Measurements from ENCODE around the gene MYO5B. TPM values are rescaled to one million over a fixed set of nuclear protein-coding genes. Genes with fewer than 3 reads are reported as not detected.

MYO5B gene
- polyA plus RNA-seq, 6 donors from 2014 or later, result 0.44 TPM; not detected in 5

DNA sequence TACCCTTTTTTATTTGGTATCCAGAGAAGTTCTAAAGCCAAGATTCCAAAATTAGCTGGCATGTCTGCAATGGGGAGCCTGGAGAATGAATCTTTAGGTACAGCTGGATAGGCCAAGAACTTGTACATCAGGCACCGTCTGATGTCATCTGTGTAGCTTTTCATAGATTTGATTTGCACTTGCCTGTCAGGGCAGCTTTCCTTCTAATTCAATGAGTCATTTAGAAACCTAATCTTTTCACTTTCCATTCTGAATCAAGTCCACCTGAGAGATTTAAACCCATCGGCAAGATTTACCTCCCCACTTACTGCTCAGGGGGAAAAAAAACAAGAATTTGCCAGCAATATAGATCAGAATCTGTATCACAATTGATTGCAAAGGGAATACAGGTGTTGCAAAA lies 320.7 kb downstream of the MYO5B start:
- Mint-ChIP-seq H3K36me3 (no peaks in the 10 kb centered on the region), H3K27ac (no peak overlapping the region), H3K4me3 (no peak overlapping the region), H3K27me3 (peaks cover 12 to 26% (median 16%) of the 10 kb centered on the region in 3 donors), H3K9me3 (no peaks in the 10 kb centered on the region), H3K4me1 (no peaks in the 10 kb centered on the region)
- ATAC-seq (ENCODE audit: low read depth in 2 of 2) (no peak), DNase-seq (no peak)

DNA sequence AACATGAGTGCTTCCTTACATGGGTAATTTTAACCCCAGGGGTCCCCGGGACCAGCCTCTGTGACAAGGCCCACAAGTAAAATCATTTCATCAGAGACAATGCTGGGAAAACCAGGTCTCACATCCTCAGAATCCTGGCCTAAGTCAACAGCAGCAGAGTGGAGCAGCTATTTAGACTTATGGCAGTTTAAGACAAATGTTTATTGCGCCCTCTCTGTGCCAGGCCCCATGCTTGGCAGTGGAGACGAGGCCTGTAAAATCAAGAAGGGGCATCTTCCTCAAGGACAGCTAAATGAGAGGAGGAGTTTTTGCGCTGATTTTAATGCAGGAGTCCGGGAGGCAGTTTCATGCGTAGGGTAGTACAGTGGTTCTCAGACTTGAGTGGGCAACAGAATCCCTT lies 325.6 kb downstream of the MYO5B start:
- no peak for ATAC-seq (ENCODE audit: low read depth in 2 of 2)
- Mint-ChIP-seq H3K4me3 (no peak overlapping the region), H3K4me1 (no peaks in the 10 kb centered on the region), H3K36me3 (no peaks in the 10 kb centered on the region), H3K27ac (no peak overlapping the region), H3K9me3 (no peaks in the 10 kb centered on the region), H3K27me3 (peaks cover 17 to 25% (median 23%) of the 10 kb centered on the region in 3 donors)
- DNase-seq, result no peak

DNA sequence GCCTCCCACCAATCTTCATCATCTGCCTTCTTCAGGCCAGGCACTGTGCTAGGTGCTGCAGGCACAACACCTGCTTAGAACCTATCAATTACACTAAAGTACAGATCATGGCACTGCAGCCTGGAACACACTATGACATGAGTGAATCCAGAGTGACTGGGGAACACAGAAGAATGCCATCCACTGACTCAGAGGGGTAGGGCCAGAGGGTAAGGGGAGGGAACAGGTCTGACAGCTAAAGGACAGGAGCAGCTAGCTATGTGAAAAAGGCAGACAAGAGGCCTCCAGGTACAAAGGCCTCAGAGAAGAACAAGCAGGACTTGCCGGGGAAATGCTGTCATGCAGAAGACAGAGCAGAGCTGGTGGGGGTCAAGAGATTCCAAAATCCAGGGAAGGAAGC lies 328.3 kb downstream of the MYO5B start:
- ATAC-seq (ENCODE audit: low read depth in 2 of 2) (no peak), DNase-seq (no peak)
- H3K4me3 Mint-ChIP-seq, result no peak overlapping the region
- peaks cover 0 to 2% (median 0%) of the 10 kb centered on the region in 7 donors for H3K9me3 Mint-ChIP-seq
- H3K27ac Mint-ChIP-seq, result peak overlapping the region in 1 of 6 donors; percentile 52
- no peaks in the 10 kb centered on the region for H3K4me1 Mint-ChIP-seq
- H3K27me3 Mint-ChIP-seq, result peaks cover 16 to 27% (median 17%) of the 10 kb centered on the region in 3 donors
- H3K36me3 Mint-ChIP-seq, result no peaks in the 10 kb centered on the region

DNA sequence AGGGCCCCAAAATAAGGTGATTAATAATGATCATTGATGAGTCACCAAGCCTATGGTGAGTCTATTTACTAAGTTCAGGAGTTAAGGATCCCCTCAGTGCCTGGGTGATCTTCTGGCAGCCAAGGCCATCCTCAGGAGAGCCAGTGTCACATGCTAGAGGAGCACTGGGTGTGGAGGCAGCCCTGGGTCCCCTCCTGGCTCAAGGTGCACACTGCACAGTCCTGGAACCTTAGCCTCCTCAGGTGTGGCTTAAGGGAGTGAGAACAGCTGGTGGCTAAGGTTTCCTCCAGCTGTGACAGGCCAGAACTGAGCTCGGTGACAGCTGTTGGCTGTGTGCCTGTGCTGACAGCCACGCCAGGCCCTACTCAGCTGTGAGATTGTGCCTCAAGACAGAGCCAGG lies 329.5 kb downstream of the MYO5B start:
- ATAC-seq (ENCODE audit: low read depth in 2 of 2), result no peak
- H3K36me3 Mint-ChIP-seq, result no peaks in the 10 kb centered on the region
- no peak overlapping the region for H3K4me3 Mint-ChIP-seq
- H3K9me3 Mint-ChIP-seq, result peaks cover 0 to 2% (median 0%) of the 10 kb centered on the region in 7 donors
- no peaks in the 10 kb centered on the region for H3K4me1 Mint-ChIP-seq
- no peak for DNase-seq
- H3K27ac Mint-ChIP-seq, result no peak overlapping the region
- H3K27me3 Mint-ChIP-seq, result peaks cover 16 to 27% (median 16%) of the 10 kb centered on the region in 3 donors

DNA sequence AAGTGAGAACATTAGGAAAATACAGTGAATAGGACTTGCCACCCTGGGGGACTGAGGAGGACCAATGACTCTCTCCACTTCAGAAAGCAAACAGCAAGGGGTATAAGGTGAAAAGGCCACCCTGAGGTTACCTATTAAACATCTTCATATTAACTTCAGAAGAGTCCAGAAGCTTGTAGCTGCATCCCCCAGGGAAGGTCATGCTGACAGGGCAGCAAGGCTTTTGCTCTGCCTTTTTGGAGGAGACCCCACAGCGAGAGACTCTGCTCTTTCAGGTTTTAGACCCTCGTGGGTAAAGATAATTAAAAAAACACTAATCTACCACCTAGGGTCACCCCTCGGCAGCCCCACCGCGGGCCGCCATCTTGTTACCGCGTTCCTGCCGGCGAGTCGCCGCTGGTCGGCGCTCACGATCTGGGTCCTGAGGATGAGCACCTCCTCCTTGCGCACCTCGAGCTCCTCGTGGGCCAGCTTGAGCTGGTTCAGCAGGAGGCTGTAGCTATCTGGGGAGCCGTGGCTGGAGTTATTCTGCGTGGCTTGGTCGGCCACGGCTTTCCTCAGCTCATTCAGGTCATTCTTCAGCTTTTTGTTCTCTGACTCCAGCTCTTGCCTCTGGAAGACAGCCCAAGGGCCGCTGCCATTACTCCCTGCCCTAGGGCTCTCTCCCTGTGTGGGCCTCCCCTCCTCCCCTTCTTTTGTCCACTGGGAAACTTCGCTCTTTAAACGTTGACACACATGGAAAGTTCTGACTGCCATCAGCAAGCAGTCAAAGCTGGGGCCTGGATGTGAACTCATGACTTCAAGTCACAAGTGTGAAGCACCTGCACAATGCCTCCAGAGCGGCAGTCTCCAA lies 331.0 kb downstream of the MYO5B start:
- DNase-seq (no peak), ATAC-seq (ENCODE audit: low read depth in 2 of 2) (no peak)
- no peak overlapping the region for H3K4me3 Mint-ChIP-seq
- H3K27ac Mint-ChIP-seq, result no peak overlapping the region
- H3K27me3 Mint-ChIP-seq, result peaks cover 11 to 22% (median 16%) of the 10 kb centered on the region in 3 donors
- H3K36me3 Mint-ChIP-seq, result no peaks in the 10 kb centered on the region
- peaks cover 0 to 2% (median 0%) of the 10 kb centered on the region in 7 donors for H3K9me3 Mint-ChIP-seq
- no peaks in the 10 kb centered on the region for H3K4me1 Mint-ChIP-seq

DNA sequence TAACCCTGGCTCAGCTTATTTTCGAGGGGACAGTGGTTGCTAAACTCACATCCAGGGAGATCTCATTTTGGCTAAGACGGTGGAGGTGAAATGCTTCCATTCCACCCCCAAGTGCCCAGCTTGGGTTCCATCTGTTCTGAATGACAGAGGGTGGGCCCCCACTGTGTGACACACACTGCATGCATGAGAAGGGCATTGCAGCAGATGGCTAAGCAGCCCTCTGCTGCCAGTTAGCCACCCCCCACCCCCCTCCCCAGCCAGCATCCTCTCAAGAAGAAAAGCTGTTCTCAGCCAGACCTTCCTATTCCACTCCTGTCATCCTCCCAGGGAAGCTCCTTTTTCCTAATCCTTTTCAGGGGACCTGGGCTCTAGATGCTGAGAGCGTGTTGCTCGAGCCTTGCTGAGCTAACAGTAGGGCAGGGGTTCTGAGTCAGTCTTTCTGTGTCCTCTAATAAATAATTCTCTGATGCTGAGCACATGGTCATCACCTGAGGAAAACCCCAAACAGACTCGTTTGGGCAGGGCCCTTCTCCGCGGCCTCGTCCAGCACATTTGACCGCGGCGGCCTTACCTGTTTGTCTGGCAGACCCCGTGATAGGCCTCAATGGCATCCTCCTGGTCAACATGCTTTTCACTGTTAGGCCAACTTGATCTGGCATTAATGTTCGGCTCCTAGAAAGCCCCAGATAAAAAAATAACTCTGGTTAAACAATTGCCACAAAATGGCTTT lies 332.1 kb downstream of the MYO5B start:
- no peak for ATAC-seq (ENCODE audit: low read depth in 2 of 2)
- no peak for DNase-seq
- Mint-ChIP-seq H3K27ac (no peak overlapping the region), H3K4me1 (no peaks in the 10 kb centered on the region), H3K4me3 (no peak overlapping the region), H3K27me3 (peaks cover 11 to 22% (median 16%) of the 10 kb centered on the region in 3 donors), H3K9me3 (peaks cover 0 to 2% (median 0%) of the 10 kb centered on the region in 7 donors), H3K36me3 (no peaks in the 10 kb centered on the region)

DNA sequence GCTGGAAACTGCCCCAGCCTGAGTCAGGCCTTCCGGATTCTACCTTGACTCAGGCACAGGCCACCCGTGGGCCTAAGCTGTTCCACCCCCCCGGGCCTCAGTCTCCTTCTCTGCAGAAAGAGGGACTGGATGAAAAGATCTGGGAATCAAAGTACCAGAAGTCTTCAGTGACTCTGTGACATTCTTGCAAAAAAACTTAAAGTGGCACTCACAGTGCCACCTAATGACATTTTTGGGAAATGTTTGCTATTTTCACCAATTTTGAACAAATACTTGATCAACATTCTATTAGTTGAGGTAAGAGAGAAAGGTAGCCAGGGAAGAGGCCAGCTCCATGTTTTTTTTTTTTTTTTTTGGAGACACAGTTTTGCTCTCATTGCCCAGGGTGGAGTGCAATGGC lies 333.3 kb downstream of the MYO5B start:
- no peaks in the 10 kb centered on the region for H3K4me1 Mint-ChIP-seq
- ATAC-seq (ENCODE audit: low read depth in 2 of 2) (no peak), DNase-seq (no peak)
- H3K9me3 Mint-ChIP-seq, result peaks cover 0 to 2% (median 0%) of the 10 kb centered on the region in 7 donors
- H3K27ac Mint-ChIP-seq, result peak overlapping the region in 2 of 6 donors; percentile 76 to 79
- H3K36me3 Mint-ChIP-seq, result no peaks in the 10 kb centered on the region
- H3K27me3 Mint-ChIP-seq, result peaks cover 8 to 14% (median 9%) of the 10 kb centered on the region in 3 donors
- no peak overlapping the region for H3K4me3 Mint-ChIP-seq

DNA sequence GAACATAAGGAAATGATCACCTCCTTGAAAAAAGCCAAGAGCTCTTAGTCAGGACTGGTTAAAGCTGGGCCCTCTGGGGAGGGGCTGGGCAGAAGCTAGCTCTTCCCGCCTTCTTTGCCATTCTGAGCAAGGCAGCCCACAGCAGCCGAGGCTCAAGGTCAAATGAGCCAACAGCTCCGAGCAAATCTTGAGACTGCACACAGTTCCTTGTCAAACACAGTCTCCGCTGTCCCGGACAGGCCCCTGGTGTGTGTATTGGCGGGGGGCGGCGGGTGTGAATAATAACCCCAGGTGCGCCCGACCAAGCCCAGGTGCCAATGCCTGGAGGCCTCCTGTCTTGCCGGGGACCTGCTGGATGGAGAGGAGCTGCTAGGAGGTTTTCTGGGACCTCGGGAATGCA lies 335.2 kb downstream of the MYO5B start:
- peaks cover 0 to 2% (median 0%) of the 10 kb centered on the region in 7 donors for H3K9me3 Mint-ChIP-seq
- H3K4me3 Mint-ChIP-seq, result no peak overlapping the region
- H3K4me1 Mint-ChIP-seq, result no peaks in the 10 kb centered on the region
- no peak overlapping the region for H3K27ac Mint-ChIP-seq
- no peak for ATAC-seq (ENCODE audit: low read depth in 2 of 2)
- H3K27me3 Mint-ChIP-seq, result peaks cover 0 to 7% (median 0%) of the 10 kb centered on the region in 3 donors
- no peaks in the 10 kb centered on the region for H3K36me3 Mint-ChIP-seq
- no peak for DNase-seq

DNA sequence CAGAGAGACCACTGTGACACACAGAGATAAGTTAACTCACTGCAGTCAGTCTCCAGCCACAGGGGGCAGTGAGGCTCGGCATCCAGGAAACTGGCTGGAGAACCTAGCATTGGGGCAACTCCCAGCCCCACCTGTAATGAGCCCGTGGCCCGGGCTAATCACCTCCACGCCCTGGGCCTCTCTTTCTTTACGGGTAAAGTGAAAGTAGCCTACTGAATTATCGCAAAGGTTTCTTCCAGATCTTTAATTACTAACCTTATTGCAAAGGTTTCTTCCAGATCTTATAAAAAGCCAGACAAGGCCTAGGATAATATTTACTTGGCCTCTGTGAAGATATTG lies 336.0 kb downstream of the MYO5B start:
- Mint-ChIP-seq H3K4me1 (no peaks in the 10 kb centered on the region), H3K4me3 (no peak overlapping the region), H3K9me3 (no peaks in the 10 kb centered on the region), H3K36me3 (no peaks in the 10 kb centered on the region), H3K27me3 (peaks cover 0 to 7% (median 0%) of the 10 kb centered on the region in 3 donors), H3K27ac (peak overlapping the region in 1 of 6 donors; percentile 47)
- ATAC-seq (ENCODE audit: low read depth in 2 of 2) (no peak), DNase-seq (no peak)

DNA sequence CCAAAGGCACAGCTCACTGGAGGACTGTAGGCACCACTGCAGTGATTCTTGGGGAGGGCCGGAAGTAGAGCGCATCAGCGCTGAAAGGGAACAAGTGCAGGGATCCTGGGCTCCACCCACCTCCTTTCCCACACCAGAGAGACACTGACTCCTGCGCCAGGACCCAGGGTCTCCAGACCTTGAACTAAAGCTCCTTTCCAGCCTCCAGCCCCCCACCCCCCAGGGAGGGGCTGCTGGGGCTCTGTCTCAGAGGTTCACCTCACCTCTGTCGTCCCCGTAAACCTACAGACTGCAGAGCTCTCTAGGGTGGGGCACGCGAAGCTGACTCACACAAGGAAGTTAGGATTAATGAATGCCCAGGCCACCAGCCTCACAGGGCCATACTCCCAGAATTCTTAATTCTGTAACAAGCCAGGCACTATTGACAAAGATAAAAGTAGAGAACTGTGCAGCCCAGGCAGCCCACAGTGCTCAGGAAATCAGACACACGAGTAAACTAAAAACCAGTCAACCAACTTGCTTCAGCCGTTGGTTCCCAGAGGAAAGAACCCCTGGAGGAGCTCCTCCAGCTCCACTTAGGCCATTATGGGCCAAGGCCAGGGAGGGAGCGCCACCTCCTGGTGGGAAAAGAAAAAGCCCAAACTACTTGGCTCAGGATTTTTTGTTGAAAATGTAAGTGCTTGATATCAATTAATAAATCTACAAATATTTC lies 336.5 kb downstream of the MYO5B start:
- ATAC-seq (ENCODE audit: low read depth in 2 of 2), result no peak
- Mint-ChIP-seq H3K27ac (peak overlapping the region in 2 of 6 donors; percentile 10 to 47), H3K9me3 (no peaks in the 10 kb centered on the region), H3K4me3 (no peak overlapping the region), H3K4me1 (no peaks in the 10 kb centered on the region), H3K36me3 (no peaks in the 10 kb centered on the region), H3K27me3 (peaks cover 0 to 6% (median 0%) of the 10 kb centered on the region in 3 donors)
- peak; percentile 7 for DNase-seq

DNA sequence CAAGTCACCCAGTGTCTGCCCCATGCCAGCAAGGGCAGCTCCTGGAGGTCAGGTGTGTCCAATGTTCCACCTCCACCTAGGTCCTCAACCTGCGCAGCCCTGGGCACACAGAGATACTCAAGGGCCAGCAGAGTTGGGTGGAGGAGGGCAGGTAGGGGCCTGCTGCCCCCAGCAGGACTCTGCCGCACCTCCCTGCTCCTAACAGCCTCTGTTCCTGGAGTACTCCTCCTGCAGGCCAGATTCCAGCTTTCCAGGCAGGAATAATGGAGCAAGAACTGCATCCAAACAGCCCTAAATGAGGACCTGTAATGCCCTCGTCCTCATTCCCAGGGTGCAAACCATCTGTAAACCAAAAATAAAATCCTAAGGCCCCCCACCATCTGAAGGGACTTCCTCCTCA lies 337.2 kb downstream of the MYO5B start:
- H3K27ac Mint-ChIP-seq, result no peak overlapping the region
- DNase-seq, result no peak
- H3K4me1 Mint-ChIP-seq, result no peaks in the 10 kb centered on the region
- no peaks in the 10 kb centered on the region for H3K36me3 Mint-ChIP-seq
- no peaks in the 10 kb centered on the region for H3K9me3 Mint-ChIP-seq
- ATAC-seq (ENCODE audit: low read depth in 2 of 2), result no peak
- no peaks in the 10 kb centered on the region for H3K27me3 Mint-ChIP-seq
- no peak overlapping the region for H3K4me3 Mint-ChIP-seq

DNA sequence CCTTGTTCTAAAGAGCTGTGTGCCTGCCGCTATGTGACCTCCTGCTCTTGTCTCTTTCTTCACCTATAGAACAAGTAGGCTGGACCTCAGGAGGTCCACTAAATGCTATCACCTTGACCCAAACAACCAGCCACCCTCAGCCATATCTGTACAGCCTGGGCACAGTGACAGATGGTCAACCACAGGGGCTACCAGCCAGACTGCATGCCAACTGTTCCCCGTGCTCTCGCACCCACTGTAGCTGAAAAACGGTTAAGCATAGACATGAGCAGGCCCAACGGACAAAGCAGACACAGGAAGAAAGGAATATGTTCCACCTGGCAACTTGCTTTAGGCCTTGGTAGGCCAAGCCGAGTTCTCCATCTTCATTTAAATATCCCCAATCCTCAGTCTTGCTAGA lies 338.5 kb downstream of the MYO5B start:
- H3K9me3 Mint-ChIP-seq, result no peaks in the 10 kb centered on the region
- H3K4me1 Mint-ChIP-seq, result no peaks in the 10 kb centered on the region
- H3K27me3 Mint-ChIP-seq, result no peaks in the 10 kb centered on the region
- ATAC-seq (ENCODE audit: low read depth in 2 of 2) (no peak), DNase-seq (no peak)
- no peaks in the 10 kb centered on the region for H3K36me3 Mint-ChIP-seq
- peak overlapping the region in 1 of 6 donors; percentile 7 for H3K27ac Mint-ChIP-seq
- H3K4me3 Mint-ChIP-seq, result no peak overlapping the region

DNA sequence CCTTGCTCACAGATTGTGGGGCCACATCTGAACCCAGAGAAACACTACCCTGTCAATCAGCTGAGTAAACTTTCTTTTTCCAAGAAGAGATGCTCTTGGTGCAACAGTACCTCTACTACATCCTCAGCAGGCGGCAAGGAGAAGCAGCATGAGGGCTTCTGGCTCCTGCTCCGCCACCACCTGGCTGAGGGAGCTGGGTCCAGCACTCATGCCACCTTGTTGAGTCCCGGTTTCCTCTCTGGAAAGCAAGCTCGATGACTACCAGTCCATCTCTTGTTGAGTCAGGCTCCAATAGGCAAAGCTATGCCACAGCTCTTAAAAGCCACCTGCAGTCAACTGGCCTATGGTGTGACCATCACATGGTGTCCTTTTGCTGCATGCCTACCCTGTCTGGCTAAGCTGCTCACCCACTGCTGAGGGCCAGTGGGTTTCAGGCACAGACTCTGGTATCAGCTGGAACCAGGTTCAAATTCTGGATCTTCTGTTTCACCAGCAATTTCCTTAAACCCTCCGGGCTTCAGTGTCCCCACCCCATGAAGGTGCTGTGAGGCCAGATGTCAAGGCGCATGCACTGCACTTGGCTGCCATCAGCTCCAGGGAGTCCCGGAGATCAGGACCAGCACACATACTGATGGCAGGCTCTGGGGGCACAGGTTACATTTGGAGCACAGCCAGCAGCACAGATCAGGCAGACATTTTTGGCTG lies 339.1 kb downstream of the MYO5B start:
- H3K9me3 Mint-ChIP-seq, result no peaks in the 10 kb centered on the region

More for the DNA sequence above, 339.1 kb downstream of the MYO5B start:
- no peak for ATAC-seq (ENCODE audit: low read depth in 2 of 2)
- Mint-ChIP-seq H3K36me3 (no peaks in the 10 kb centered on the region), H3K4me3 (no peak overlapping the region), H3K4me1 (no peaks in the 10 kb centered on the region), H3K27me3 (no peaks in the 10 kb centered on the region), H3K27ac (no peak overlapping the region)
- DNase-seq, result no peak

All from naive B cell (primary cell).